Tibial artery (tissue), 4 donors: Measurements from ENCODE around the gene TCL1B.

Experiments
- DNase-seq, 2 donors: peaks; one replicate each; pipeline ENCODE4 v3.0.0-alpha.2; 2019
- H3K27ac ChIP-seq, 2 donors: fragments of 200-600 bp; sonication (generic) in 1 of 2; 1 replicate in 1 of 2; 2 replicates in 1 of 2; pipeline ENCODE4 v1.5.1; 2018 to 2019; ENCODE audit warnings: mild to moderate bottlenecking in 1 of 2
- H3K27me3 ChIP-seq, 2 donors: fragments of 200-600 bp; sonication (generic) in 1 of 2; one replicate each; pipeline versions ENCODE4 v1.5.1 to v1.6.0; 2016 to 2019
- H3K36me3 ChIP-seq, 3 donors: fragments of 200-600 bp; sonication (generic) in 2 of 3; one replicate each; pipeline ENCODE4 v1.5.1; 2016 to 2019; ENCODE audit warnings: mild to moderate bottlenecking in 2 of 3
- H3K4me1 ChIP-seq, 4 donors: fragments of 200-600 bp; sonication (generic) in 2 of 4; 1 replicate in 3 of 4; 2 replicates in 1 of 4; pipeline ENCODE4 v1.5.1; 2016 to 2019
- H3K4me3 ChIP-seq, 2 donors: fragments of 200-600 bp; sonication (generic) in 1 of 2; 1 replicate in 1 of 2; 2 replicates in 1 of 2; pipeline ENCODE4 v1.5.1; 2018 to 2019; ENCODE audit warnings: mild to moderate bottlenecking in 2 of 2
- H3K9me3 ChIP-seq, 3 donors: fragments of 200-600 bp; sonication (generic) in 1 of 3; one replicate each; pipeline ENCODE4 v1.5.1; 2016 to 2019
- CTCF ChIP-seq, 2 experiments: fragments of 200-600 bp in 1 of 2; fragments of 450-650 bp in 1 of 2; IDR thresholded peaks; one replicate each; pipeline ENCODE4 v1.5.1; 2017 to 2019; ENCODE audit warnings: antibody characterized with exemption in 2 of 2, mild to moderate bottlenecking in 1 of 2, moderate library complexity in 1 of 2
- intact Hi-C: fragments of 100-400 bp; cut with DNase I; formaldehyde crosslinking; loops from one replicate; pipeline ENCODE4 v1.15.0; 2023; ENCODE audit warnings: low total_unique reads

Gene TCL1B

GRCh38 chr14:95657454-95657853, 28.8 kb upstream of the TCL1B start:
- Histone ChIP-seq H3K27ac (no peak overlapping the region), H3K4me3 (no peak overlapping the region), H3K9me3 (no peaks in the 10 kb centered on the region), H3K36me3 (no peaks in the 10 kb centered on the region), H3K4me1 (peaks cover 0 to 4% (median 0%) of the 10 kb centered on the region in 4 donors), H3K27me3 (peaks cover 0 to 26% of the 10 kb centered on the region in 2 donors)
- no peak for DNase-seq
- intact Hi-C loops = no loop called here
- TF ChIP-seq CTCF (IDR thresholded peaks at IDR 0.05) = no peak

GRCh38 chr14:95659293-95659989, 26.8 kb upstream of the TCL1B start:
- peaks cover 0 to 26% of the 10 kb centered on the region in 2 donors for H3K27me3 ChIP-seq
- no peaks in the 10 kb centered on the region for H3K9me3 ChIP-seq
- DNase-seq = no peak
- no peaks in the 10 kb centered on the region for H3K36me3 ChIP-seq
- intact Hi-C loops = no loop called here
- TF ChIP-seq CTCF (IDR thresholded peaks at IDR 0.05) = no peak
- H3K27ac ChIP-seq = no peak overlapping the region
- no peak overlapping the region for H3K4me3 ChIP-seq
- peaks cover 0 to 17% (median 0%) of the 10 kb centered on the region in 4 donors for H3K4me1 ChIP-seq

GRCh38 chr14:95659990-95660385, 26.2 kb upstream of the TCL1B start:
- no peaks in the 10 kb centered on the region for H3K36me3 ChIP-seq
- peaks cover 0 to 26% of the 10 kb centered on the region in 2 donors for H3K27me3 ChIP-seq
- peaks cover 0 to 17% (median 0%) of the 10 kb centered on the region in 4 donors for H3K4me1 ChIP-seq
- no peak overlapping the region for H3K4me3 ChIP-seq
- DNase-seq = no peak
- intact Hi-C loops = no loop called here
- no peak overlapping the region for H3K27ac ChIP-seq
- no peaks in the 10 kb centered on the region for H3K9me3 ChIP-seq
- TF ChIP-seq CTCF (IDR thresholded peaks at IDR 0.05) = no peak

GRCh38 chr14:95660651-95661515, 25.3 kb upstream of the TCL1B start:
- Histone ChIP-seq H3K27me3 (peaks cover 0 to 26% of the 10 kb centered on the region in 2 donors), H3K9me3 (no peaks in the 10 kb centered on the region), H3K4me3 (no peak overlapping the region), H3K36me3 (no peaks in the 10 kb centered on the region), H3K4me1 (peaks cover 0 to 17% (median 0%) of the 10 kb centered on the region in 4 donors), H3K27ac (no peak overlapping the region)
- TF ChIP-seq CTCF (IDR thresholded peaks at IDR 0.05) = no peak
- intact Hi-C loops = no loop called here
- DNase-seq = no peak

- H3K36me3 ChIP-seq = no peaks in the 10 kb centered on the region
- no peak for DNase-seq
- peaks cover 0 to 17% (median 0%) of the 10 kb centered on the region in 4 donors for H3K4me1 ChIP-seq
- no peak overlapping the region for H3K4me3 ChIP-seq
- peaks cover 0 to 30% of the 10 kb centered on the region in 2 donors for H3K27me3 ChIP-seq
- TF ChIP-seq CTCF (IDR thresholded peaks at IDR 0.05) = no peak
- no peaks in the 10 kb centered on the region for H3K9me3 ChIP-seq
- intact Hi-C loops = no loop called here
- H3K27ac ChIP-seq = no peak overlapping the region
These were observed 23.6 kb upstream of the TCL1B start for GRCh38 chr14:95662376-95663186.
